HUES48 (cell line): ENCODE measurements around the gene IFNA17.
"Not testable (repeated sequence)": the region's sequence is repeated elsewhere in the genome, so short reads cannot be mapped to it uniquely, and the experiment has no call there.

Source experiments
- H3K27ac ChIP-seq: one replicate; pipeline ENCODE4 v1.7.0; 2013; ENCODE audit warnings: low read depth, low read length, inconsistent platforms
- H3K27me3 ChIP-seq: 2 replicates; pipeline ENCODE4 v1.6.1; 2013; ENCODE audit warnings: mild to moderate bottlenecking, low read length; ENCODE audit not compliant: control insufficient read depth, insufficient read depth
- H3K36me3 ChIP-seq: 2 replicates; pipeline ENCODE4 v1.6.1; 2013; ENCODE audit warnings: low read length; ENCODE audit not compliant: control insufficient read depth, insufficient read depth
- H3K4me1 ChIP-seq: 2 replicates; pipeline ENCODE4 v1.6.1; 2013; ENCODE audit warnings: mild to moderate bottlenecking, low read length; ENCODE audit not compliant: control insufficient read depth, insufficient read depth
- H3K4me3 ChIP-seq: 2 replicates; pipeline ENCODE4 v1.5.1; 2013; ENCODE audit warnings: mild to moderate bottlenecking, low read depth, low read length
- H3K9ac ChIP-seq: 2 replicates; pipeline ENCODE4 v1.6.1; 2013; ENCODE audit warnings: mild to moderate bottlenecking, low read depth, low read length, moderate library complexity
- H3K9me3 ChIP-seq: 2 replicates; pipeline ENCODE4 v1.6.1; 2013; ENCODE audit warnings: low read length; ENCODE audit not compliant: control insufficient read depth, insufficient read depth

The IFNA17 gene

GRCh38 chr9:21239911-21240310 lies 11.9 kb upstream of the IFNA17 start, which contains the start of gene IFNA14:
Gene IFNA14, minus strand, starts transcription at chr9:21240005. Its CDS starts 70 bp downstream, at chr9:21239935.
- H3K4me1 ChIP-seq = no peaks in the 10 kb centered on the region
- H3K4me3 ChIP-seq = no peak within 1 kb of the TSS
- no peaks in the 10 kb centered on the region for H3K9me3 ChIP-seq
- H3K9ac ChIP-seq = no peak within 1 kb of the TSS
- no peak within 1 kb of the TSS for H3K27ac ChIP-seq
- no peaks in the 10 kb centered on the region for H3K36me3 ChIP-seq
- H3K27me3 ChIP-seq = no peaks in the 10 kb centered on the region

- not testable (repeated sequence) for H3K27me3 ChIP-seq, H3K4me1 ChIP-seq, H3K4me3 ChIP-seq, H3K36me3 ChIP-seq, H3K9me3 ChIP-seq, H3K9ac ChIP-seq, H3K27ac ChIP-seq
Measured at GRCh38 chr9:21236360-21236714, 8.3 kb upstream of the IFNA17 start.

GRCh38 chr9:21235468-21236359 lies 7.7 kb upstream of the IFNA17 start:
- H3K27me3 ChIP-seq, H3K4me3 ChIP-seq, H3K27ac ChIP-seq: not testable (repeated sequence)

GRCh38 chr9:21234153-21234687 lies 6.2 kb upstream of the IFNA17 start:
- Histone ChIP-seq H3K4me1 (no peaks in the 10 kb centered on the region), H3K9ac (no peak overlapping the region), H3K27me3 (no peaks in the 10 kb centered on the region), H3K9me3 (no peaks in the 10 kb centered on the region), H3K36me3 (no peaks in the 10 kb centered on the region), H3K4me3 (no peak overlapping the region), H3K27ac (no peak overlapping the region)

More at GRCh38 chr9:21235468-21236359, 7.7 kb upstream of the IFNA17 start:
- H3K4me1 ChIP-seq, H3K9ac ChIP-seq, H3K9me3 ChIP-seq, H3K36me3 ChIP-seq: not testable (repeated sequence)

GRCh38 chr9:21233258-21233657 lies 5.2 kb upstream of the IFNA17 start:
- no peak overlapping the region for H3K4me3 ChIP-seq
- H3K27me3 ChIP-seq = no peaks in the 10 kb centered on the region
- no peak overlapping the region for H3K9ac ChIP-seq
- H3K36me3 ChIP-seq = no peaks in the 10 kb centered on the region
- H3K9me3 ChIP-seq = no peaks in the 10 kb centered on the region
- H3K27ac ChIP-seq = no peak overlapping the region
- no peaks in the 10 kb centered on the region for H3K4me1 ChIP-seq

- not testable (repeated sequence) for H3K27me3 ChIP-seq, H3K9me3 ChIP-seq, H3K4me1 ChIP-seq, H3K27ac ChIP-seq, H3K36me3 ChIP-seq, H3K9ac ChIP-seq, H3K4me3 ChIP-seq
Measured at GRCh38 chr9:21217211-21217610, 10.8 kb downstream of the IFNA17 start, which contains the start of gene IFNA16. Gene IFNA16, minus strand, starts transcription at chr9:21217311. Its CDS starts 6 bp downstream, at chr9:21217305.

- H3K36me3 ChIP-seq, H3K4me3 ChIP-seq, H3K4me1 ChIP-seq, H3K27ac ChIP-seq, H3K27me3 ChIP-seq, H3K9me3 ChIP-seq, H3K9ac ChIP-seq: not testable (repeated sequence)
Measured at GRCh38 chr9:21213411-21214326, 14.4 kb downstream of the IFNA17 start.

- H3K36me3 ChIP-seq, H3K27me3 ChIP-seq, H3K4me3 ChIP-seq, H3K4me1 ChIP-seq, H3K9ac ChIP-seq, H3K27ac ChIP-seq, H3K9me3 ChIP-seq: not testable (repeated sequence)
Measured at GRCh38 chr9:21212160-21212559, 15.9 kb downstream of the IFNA17 start.

- H3K9ac ChIP-seq, H3K27ac ChIP-seq, H3K4me1 ChIP-seq, H3K36me3 ChIP-seq, H3K9me3 ChIP-seq, H3K27me3 ChIP-seq, H3K4me3 ChIP-seq: not testable (repeated sequence)
Measured at GRCh38 chr9:21210782-21211181, 17.2 kb downstream of the IFNA17 start.

GRCh38 chr9:21210311-21210710 lies 17.7 kb downstream of the IFNA17 start:
- H3K36me3 ChIP-seq = no peaks in the 10 kb centered on the region

GRCh38 chr9:21207043-21207442 lies 21.0 kb downstream of the IFNA17 start, which contains the start of gene IFNA10:
Gene IFNA10, minus strand, starts transcription at chr9:21207143. Its CDS starts 46 bp downstream, at chr9:21207097.
- H3K9me3 ChIP-seq, H3K4me1 ChIP-seq, H3K4me3 ChIP-seq, H3K27me3 ChIP-seq, H3K27ac ChIP-seq, H3K36me3 ChIP-seq, H3K9ac ChIP-seq: not testable (repeated sequence)

More at GRCh38 chr9:21210311-21210710, 17.7 kb downstream of the IFNA17 start:
- Histone ChIP-seq H3K9ac (no peak overlapping the region), H3K4me3 (no peak overlapping the region), H3K27me3 (no peaks in the 10 kb centered on the region), H3K9me3 (no peaks in the 10 kb centered on the region), H3K27ac (no peak overlapping the region), H3K4me1 (no peaks in the 10 kb centered on the region)
